Measurements from ENCODE around the gene TBC1D21.

GRCh38 chr15:73869216-73869995 lies 4.0 kb upstream of the TBC1D21 start:
- no peak for TF ChIP-seq POLR2A (IDR thresholded peaks at IDR 0.05)
- TF ChIP-seq CTCF (IDR thresholded peaks at IDR 0.05) = no peak
- TF ChIP-seq POLR2AphosphoS5 (IDR thresholded peaks at IDR 0.05) = no peak
